Mesodermal cell (in vitro differentiated cells): ENCODE results near the gene SLC43A2.
A peak's percentile ranks its signal among the peaks of the same experiment; 100 is the strongest.

Experiments used
- H3K27ac ChIP-seq: 2 replicates; pipeline ENCODE4 v1.7.0; 2013; ENCODE audit warnings: mild to moderate bottlenecking, low read depth, low read length, moderate library complexity; ENCODE audit not compliant: severe bottlenecking
- H3K36me3 ChIP-seq: 2 replicates; pipeline ENCODE4 v1.7.1; 2013; ENCODE audit warnings: mild to moderate bottlenecking, low read length, moderate library complexity; ENCODE audit not compliant: control insufficient read depth, insufficient read depth
- H3K4me1 ChIP-seq: one replicate; pipeline ENCODE4 v1.7.1; 2013; ENCODE audit warnings: mild to moderate bottlenecking, low read length; ENCODE audit not compliant: insufficient read depth, control insufficient read depth, poor library complexity, severe bottlenecking
- H3K4me3 ChIP-seq: 2 replicates; pipeline ENCODE4 v1.7.0; 2013; ENCODE audit warnings: low read length, control low read depth, mild to moderate bottlenecking; ENCODE audit not compliant: insufficient read depth, poor library complexity, severe bottlenecking; ENCODE audit errors: extremely low read depth
- H3K9me3 ChIP-seq: 2 replicates; pipeline ENCODE4 v1.7.1; 2013; ENCODE audit warnings: mild to moderate bottlenecking, low read length, moderate library complexity; ENCODE audit not compliant: control insufficient read depth
- WGBS, 2 experiments: methylation state at CpG; one replicate each; pipeline ENCODE4 v1.1.5; 2013; ENCODE audit warnings: missing lambda C conversion rate in 2 of 2; ENCODE audit not compliant: insufficient coverage in 2 of 2; 5-methylcytosine and 5-hydroxymethylcytosine counted together

SLC43A2 gene

GRCh38 chr17:1560101-1560857 is 68.4 kb downstream of the SLC43A2 start:
- peaks cover 19% of the 10 kb centered on the region for H3K4me1 ChIP-seq
- WGBS, 2 experiments, result 81 to 90% methylated on average over 17 to 20 of the region's 22 CpGs
- H3K36me3 ChIP-seq, result peaks cover 42% of the 10 kb centered on the region
- no peak overlapping the region for H3K27ac ChIP-seq
- no peak overlapping the region for H3K4me3 ChIP-seq
- H3K9me3 ChIP-seq, result no peaks in the 10 kb centered on the region

GRCh38 chr17:1559047-1560043 is 69.3 kb downstream of the SLC43A2 start:
- Histone ChIP-seq H3K9me3 (no peaks in the 10 kb centered on the region), H3K4me3 (no peak overlapping the region), H3K36me3 (peaks cover 51% of the 10 kb centered on the region), H3K27ac (no peak overlapping the region), H3K4me1 (peaks cover 20% of the 10 kb centered on the region)
- 89 to 93% methylated on average over 7 of the region's 10 CpGs for WGBS, 2 experiments

GRCh38 chr17:1558401-1558800 is 70.2 kb downstream of the SLC43A2 start:
- WGBS, 2 experiments, result 100% methylated on average over 1 of the region's 3 CpGs; no CpG with 5 or more reads in 1 of the 2 experiments
- no peak overlapping the region for H3K4me3 ChIP-seq

DNA sequence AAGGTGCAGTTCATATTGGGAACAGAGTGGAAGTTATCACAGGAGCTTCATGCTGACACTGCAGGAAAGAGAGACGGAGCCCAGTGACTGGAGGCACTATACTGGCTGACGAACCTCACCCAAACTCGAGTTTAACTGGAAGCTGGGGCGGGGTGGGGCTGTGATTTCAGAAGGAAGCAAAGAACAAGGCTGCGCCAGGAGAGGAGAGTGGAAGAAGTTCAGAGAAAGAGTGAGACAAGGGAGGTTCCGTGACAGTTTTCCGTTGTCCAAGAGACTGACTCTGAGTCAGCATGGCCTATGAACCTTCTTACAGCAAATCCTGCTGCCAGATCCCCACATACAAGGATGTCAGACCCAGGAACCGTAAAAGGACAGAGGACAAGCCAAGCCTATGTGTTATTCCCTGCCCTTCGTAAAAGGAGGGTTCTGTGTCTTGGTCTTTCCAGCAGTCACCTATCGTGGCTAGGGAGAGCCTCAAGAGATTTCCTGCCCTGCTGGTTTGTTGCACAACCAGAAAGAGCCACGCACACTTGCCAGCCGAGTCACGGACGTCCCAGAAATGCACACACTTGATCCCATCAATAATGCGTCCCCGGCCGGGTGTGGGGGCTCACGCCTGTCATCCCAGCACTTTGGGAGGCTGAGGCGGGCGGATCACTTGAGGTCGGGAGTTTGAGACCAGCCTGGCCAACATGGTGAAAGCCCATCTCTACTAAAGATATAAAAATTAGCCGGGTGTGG is 71.1 kb downstream of the SLC43A2 start:
- no peak overlapping the region for H3K27ac ChIP-seq
- no peak overlapping the region for H3K4me3 ChIP-seq
- peaks cover 68% of the 10 kb centered on the region for H3K36me3 ChIP-seq
- H3K4me1 ChIP-seq, result peaks cover 23% of the 10 kb centered on the region
- 95% methylated on average over 16 to 19 of the region's 22 CpGs for WGBS, 2 experiments
- H3K9me3 ChIP-seq, result no peaks in the 10 kb centered on the region

More at GRCh38 chr17:1558401-1558800, 70.2 kb downstream of the SLC43A2 start:
- no peak overlapping the region for H3K27ac ChIP-seq
- H3K4me1 ChIP-seq, result peaks cover 23% of the 10 kb centered on the region
- no peaks in the 10 kb centered on the region for H3K9me3 ChIP-seq
- H3K36me3 ChIP-seq, result peaks cover 59% of the 10 kb centered on the region

- 93 to 96% methylated on average over 14 to 15 of the region's 15 CpGs for WGBS, 2 experiments
- Histone ChIP-seq H3K27ac (no peak overlapping the region), H3K36me3 (peaks cover 85% of the 10 kb centered on the region), H3K4me1 (peaks cover 15% of the 10 kb centered on the region), H3K4me3 (no peak overlapping the region), H3K9me3 (no peaks in the 10 kb centered on the region)
Measured at GRCh38 chr17:1555651-1556471, 72.8 kb downstream of the SLC43A2 start.

- Histone ChIP-seq H3K27ac (peak overlapping the region; percentile 23), H3K36me3 (peaks cover 90% of the 10 kb centered on the region), H3K4me3 (no peak overlapping the region), H3K9me3 (no peaks in the 10 kb centered on the region), H3K4me1 (peaks cover 7% of the 10 kb centered on the region)
- WGBS, 2 experiments, result 92 to 97% methylated on average over 5 to 6 of the region's 9 CpGs
Measured at GRCh38 chr17:1554751-1555540, 73.7 kb downstream of the SLC43A2 start.

- Histone ChIP-seq H3K27ac (peak overlapping the region; percentile 37), H3K9me3 (no peaks in the 10 kb centered on the region), H3K4me1 (peaks cover 6% of the 10 kb centered on the region), H3K4me3 (no peak overlapping the region), H3K36me3 (peaks cover 94% of the 10 kb centered on the region)
- WGBS, 2 experiments, result 97% methylated on average over 12 of the region's 12 CpGs
Measured at GRCh38 chr17:1553354-1554266, 75.0 kb downstream of the SLC43A2 start.

DNA sequence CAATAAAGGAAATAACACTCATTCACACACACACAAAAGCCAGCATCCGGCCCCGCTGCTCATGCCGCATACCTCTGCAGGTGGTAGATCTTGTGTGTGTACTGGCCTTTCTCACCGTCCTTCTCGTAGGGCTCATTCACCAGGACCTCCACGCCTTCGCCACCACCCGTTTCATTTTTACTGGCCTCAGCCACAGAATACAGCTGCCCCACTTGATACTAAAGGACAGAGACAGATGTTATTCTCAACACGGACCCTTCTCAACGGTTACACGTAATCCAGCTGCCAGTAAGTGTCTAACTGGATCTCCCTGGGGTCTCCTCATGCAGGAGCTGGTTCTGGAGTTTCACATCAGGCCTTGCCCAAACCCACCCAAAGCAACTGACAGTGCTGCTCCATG is 75.7 kb downstream of the SLC43A2 start:
- WGBS, 2 experiments, result 95 to 96% methylated on average over 11 of the region's 11 CpGs
- peaks cover 96% of the 10 kb centered on the region for H3K36me3 ChIP-seq
- H3K9me3 ChIP-seq, result no peaks in the 10 kb centered on the region
- no peak overlapping the region for H3K4me3 ChIP-seq
- no peak overlapping the region for H3K27ac ChIP-seq
- peaks cover 6% of the 10 kb centered on the region for H3K4me1 ChIP-seq

DNA sequence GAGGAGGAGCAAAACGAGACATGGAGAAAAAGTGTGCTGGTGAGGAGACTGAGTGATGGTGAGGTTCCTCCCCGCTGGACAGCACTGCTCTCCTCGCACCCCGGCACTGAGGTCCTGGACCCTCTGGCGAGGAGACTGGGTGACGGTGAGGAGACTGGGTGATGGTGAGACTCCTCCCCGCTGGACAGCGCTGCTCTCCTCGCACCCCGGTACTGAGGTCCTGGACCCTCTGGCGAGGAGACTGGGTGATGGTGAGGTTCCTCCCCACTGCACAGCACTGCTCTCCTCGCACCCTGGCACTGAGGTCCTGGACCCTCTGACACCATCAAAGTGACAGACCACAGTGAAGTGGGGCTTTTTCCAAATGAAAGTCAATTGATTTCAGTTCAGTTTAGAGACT is 76.9 kb downstream of the SLC43A2 start:
- no peaks in the 10 kb centered on the region for H3K9me3 ChIP-seq
- H3K36me3 ChIP-seq, result peaks cover 95% of the 10 kb centered on the region
- WGBS, 2 experiments, result 93 to 98% methylated on average over 8 to 11 of the region's 12 CpGs
- peaks cover 6% of the 10 kb centered on the region for H3K4me1 ChIP-seq
- H3K4me3 ChIP-seq, result no peak overlapping the region
- no peak overlapping the region for H3K27ac ChIP-seq
